ENCODE results near the gene TBC1D17. TPM values are rescaled to one million over a fixed set of nuclear protein-coding genes. Genes with fewer than 3 reads are reported as not detected.

The TBC1D17 gene
- total and polyA plus RNA-seq, 2 of the 13 experiments (the other 11 are each of a cell fraction or from before 2014, with no cell fraction given), result 9.7 to 16.9 TPM

- TF ChIP-seq JUND (CRISPR knock-in tag; IDR thresholded peaks at IDR 0.05), result no peak
- TF ChIP-seq RNF219 (CRISPR knock-in tag; IDR thresholded peaks at IDR 0.05), result no peak
- no peak for TF ChIP-seq TEAD3 (CRISPR knock-in tag; optimal IDR thresholded peaks at IDR 0.05; ENCODE audit: borderline replicate concordance)
- no peak for TF ChIP-seq ZFYVE20 (CRISPR knock-in tag; IDR thresholded peaks at IDR 0.05; ENCODE audit: borderline replicate concordance, low read depth)
- TF ChIP-seq FIP1L1 (IDR thresholded peaks at IDR 0.05; ENCODE audit: borderline replicate concordance, insufficient read depth, low read depth, low read length), result 0 out of 2 replicates have a peak, but pooled peaks have one; percentile 30
- no peak for TF ChIP-seq ZNF746 (CRISPR knock-in tag; IDR thresholded peaks at IDR 0.05)
- no peak for TF ChIP-seq ZBTB42 (CRISPR knock-in tag; IDR thresholded peaks at IDR 0.05)
- TF ChIP-seq ZNF44 (CRISPR knock-in tag; IDR thresholded peaks at IDR 0.05), result no peak
- TF ChIP-seq ZNF784 (CRISPR knock-in tag; IDR thresholded peaks at IDR 0.05; ENCODE audit: borderline replicate concordance), result no peak
- TF ChIP-seq TFDP2 (CRISPR knock-in tag; IDR thresholded peaks at IDR 0.05), result no peak
- no peak; the same call in none of the 2 replicates for TF ChIP-seq ARID5B (CRISPR knock-in tag; IDR thresholded peaks at IDR 0.05)
- TF ChIP-seq YY1 (IDR thresholded peaks at IDR 0.05; ENCODE audit: insufficient read depth, insufficient replicate concordance, low read depth, low read length), result peak; percentile 94
- no peak for TF ChIP-seq RNF2 (conservative IDR thresholded peaks at IDR 0.05; ENCODE audit: low read depth)
- TF ChIP-seq ZNF878 (CRISPR knock-in tag; IDR thresholded peaks at IDR 0.05), result no peak
- TF ChIP-seq ZNF224 (CRISPR knock-in tag; IDR thresholded peaks at IDR 0.05), result no peak
Measured at GRCh38 chr19:49877020-49877878, at the start of gene TBC1D17, which contains the start of gene AKT1S1 (continued).
